HCT116 (cell line): ENCODE measurements around the gene DTX3L. TPM values are rescaled to one million over a fixed set of nuclear protein-coding genes. Genes with fewer than 3 reads are reported as not detected.

Experiments
- ATAC-seq: fragments of 200-7000 bp; cut with Tn5 transposase; 2 replicates; pipeline ENCODE4 v1.9.1; 2020; ENCODE audit warnings: mild to moderate bottlenecking, moderate library complexity
- BruUV-seq: library from RNA; stranded (reverse); fragments of 400-500 nt; replicated peaks from 2 replicates; lab custom pipeline; 2021; lab: Mats Ljungman, UMichigan
- CTCF ChIA-PET: fragments of 300-600 bp; sonication (Branson Sonifier 250); formaldehyde crosslinking; loops from one replicate; lab custom pipeline; 2021; ENCODE audit warnings: antibody characterized with exemption; lab: Charles Lee
- POLR2A ChIA-PET: fragments of 300-600, 350-600 bp; sonication (Branson Sonifier 250); formaldehyde crosslinking; loops from one replicate; lab custom pipeline; 2021; ENCODE audit warnings: antibody characterized with exemption; lab: Charles Lee
- RAD21 ChIA-PET, 2 experiments: fragments of 300-600 bp; sonication (Branson Sonifier 250); formaldehyde crosslinking; loops; one replicate each; lab custom pipeline; 2023; ENCODE audit warnings: low total read pairs in 2 of 2; ENCODE audit not compliant: uncharacterized antibody in 2 of 2, unreplicated experiment in 2 of 2, low non-redundant PET in 1 of 2; lab: Charles Lee
- DNase-seq: peaks from one replicate; pipeline ENCODE4 v3.0.0-alpha.2; 2010; ENCODE audit warnings: low read depth, low spot score
- H2AFZ ChIP-seq: fragments of 200-600 bp; shearing (Covaris generic), sonication (generic); 2 replicates; pipeline ENCODE4 v1.6.1; 2017; ENCODE audit warnings: low read depth, mixed run types, mixed read lengths, antibody characterized with exemption, low read length; ENCODE audit not compliant: poor library complexity, severe bottlenecking
- H3K27ac ChIP-seq: 2 replicates; pipeline ENCODE4 v1.5.1; 2012; ENCODE audit warnings: low read depth, low read length
- H3K27me3 ChIP-seq: fragments of 200-600 bp; sonication (generic); 2 replicates; pipeline ENCODE4 v1.6.1; 2016; ENCODE audit warnings: mixed run types, low read length, mixed read lengths; ENCODE audit not compliant: insufficient read depth
- H3K36me3 ChIP-seq, 2 experiments: fragments of 200-500 bp in 1 of 2; fragments of 200-600 bp in 1 of 2; sonication (Bioruptor generic) in 1 of 2; sonication (generic) in 1 of 2; 2 replicates each; pipeline versions ENCODE4 v1.5.1 to v1.6.1; 2014 to 2016; ENCODE audit warnings: low read length in 2 of 2, inconsistent platforms in 1 of 2, mixed read lengths in 1 of 2, mixed run types in 1 of 2; ENCODE audit not compliant: insufficient read depth in 2 of 2, control insufficient read depth in 1 of 2
- H3K4me1 ChIP-seq, 2 experiments: fragments of 200-600 bp in 1 of 2; sonication (generic) in 1 of 2; 2 replicates each; pipeline versions ENCODE4 v1.5.1 to v1.6.1; 2012 to 2017; ENCODE audit warnings: low read length in 2 of 2, inconsistent platforms in 1 of 2, mild to moderate bottlenecking in 1 of 2, mixed read lengths in 1 of 2, mixed run types in 1 of 2, moderate library complexity in 1 of 2; ENCODE audit not compliant: insufficient read depth in 2 of 2, control insufficient read depth in 1 of 2
- H3K4me2 ChIP-seq: fragments of 200-600 bp; sonication (generic); 2 replicates; pipeline ENCODE4 v1.6.1; 2017; ENCODE audit warnings: mixed run types, low read length, mixed read lengths
- H3K4me3 ChIP-seq, 2 experiments: fragments of 200-600 bp in 1 of 2; sonication (generic) in 1 of 2; replicated peaks in 1 of 2; 2 replicates each; pipeline ENCODE4 v1.5.1; 2011 to 2016; ENCODE audit warnings: low read length in 2 of 2, control low read depth in 1 of 2, low read depth in 1 of 2, mild to moderate bottlenecking in 1 of 2, mixed read lengths in 1 of 2, mixed run types in 1 of 2
- H3K79me2 ChIP-seq: fragments of 200-600 bp; sonication (generic); 2 replicates; pipeline ENCODE4 v1.6.1; 2017; ENCODE audit warnings: mild to moderate bottlenecking, mixed run types, low read length, moderate library complexity, mixed read lengths; ENCODE audit not compliant: insufficient read depth
- H3K9ac ChIP-seq: fragments of 200-600 bp; sonication (generic); 2 replicates; pipeline ENCODE4 v1.6.1; 2016; ENCODE audit warnings: low read length, mixed read lengths
- H3K9me2 ChIP-seq: fragments of 200-600 bp; sonication (generic), shearing (Covaris generic); 2 replicates; pipeline ENCODE4 v1.6.1; 2017; ENCODE audit warnings: mixed run types, mild to moderate bottlenecking, moderate library complexity; ENCODE audit not compliant: insufficient read depth
- H3K9me3 ChIP-seq, 2 experiments: fragments of 200-500 bp in 1 of 2; fragments of 200-600 bp in 1 of 2; sonication (Bioruptor generic) in 1 of 2; sonication (generic) in 1 of 2; 2 replicates each; pipeline ENCODE4 v1.6.1; 2014 to 2017; ENCODE audit warnings: low read length in 2 of 2, mixed read lengths in 2 of 2, inconsistent platforms in 1 of 2, low read depth in 1 of 2, mild to moderate bottlenecking in 1 of 2, mixed run types in 1 of 2, moderate library complexity in 1 of 2; ENCODE audit not compliant: control insufficient read depth in 1 of 2, insufficient read depth in 1 of 2
- H4K20me1 ChIP-seq: fragments of 200-600 bp; sonication (generic), shearing (Covaris generic); 2 replicates; pipeline ENCODE4 v1.6.1; 2017; ENCODE audit warnings: mixed run types, mild to moderate bottlenecking, moderate library complexity; ENCODE audit not compliant: insufficient read depth
- ATF3 ChIP-seq: IDR thresholded peaks from 2 replicates; pipeline ENCODE4 v1.6.1; 2012
- CBX3 ChIP-seq: IDR thresholded peaks from 2 replicates; pipeline ENCODE4 v1.6.1; 2012; ENCODE audit warnings: low read depth
- CEBPB ChIP-seq: IDR thresholded peaks from 2 replicates; pipeline ENCODE4 v1.6.1; 2012; ENCODE audit warnings: low read depth
- EGR1 ChIP-seq: IDR thresholded peaks from 2 replicates; pipeline ENCODE4 v1.6.1; 2012; ENCODE audit warnings: low read depth
- ELF1 ChIP-seq: IDR thresholded peaks from 2 replicates; pipeline ENCODE4 v1.6.1; 2012; ENCODE audit warnings: low read depth, borderline replicate concordance
- EZH2 ChIP-seq: fragments of 200-600 bp; sonication (generic); IDR thresholded peaks from 2 replicates; pipeline ENCODE4 v1.6.1; 2017; ENCODE audit warnings: antibody characterized with exemption, mixed run types
- EZH2phosphoT487 ChIP-seq: fragments of 200-600 bp; IDR thresholded peaks from 2 replicates; pipeline ENCODE4 v1.6.1; 2018; ENCODE audit warnings: antibody characterized with exemption, borderline replicate concordance
- FOSL1 ChIP-seq: IDR thresholded peaks from 2 replicates; pipeline ENCODE4 v1.6.1; 2012; ENCODE audit warnings: low read depth
- JUND ChIP-seq: IDR thresholded peaks from 2 replicates; pipeline ENCODE4 v1.6.1; 2012
- POLR2A ChIP-seq: IDR thresholded peaks from 2 replicates; pipeline ENCODE4 v1.7.0; 2011; ENCODE audit warnings: borderline replicate concordance; ENCODE audit not compliant: insufficient read depth, insufficient read length; ENCODE audit errors: extremely low read depth
- RAD21 ChIP-seq: IDR thresholded peaks from 2 replicates; pipeline ENCODE4 v1.6.1; 2012; ENCODE audit warnings: low read depth, mild to moderate bottlenecking
- SIN3A ChIP-seq: IDR thresholded peaks from 2 replicates; pipeline ENCODE4 v1.6.1; 2012; ENCODE audit warnings: low read depth
- SP1 ChIP-seq: IDR thresholded peaks from 2 replicates; pipeline ENCODE4 v1.6.1; 2012; ENCODE audit warnings: low read depth
- YY1 ChIP-seq: IDR thresholded peaks from 2 replicates; pipeline ENCODE4 v1.6.1; 2011; ENCODE audit warnings: low read length, low read depth, moderate library complexity, mild to moderate bottlenecking; ENCODE audit not compliant: insufficient replicate concordance; ENCODE audit errors: extremely low read depth
- ZFX ChIP-seq: fragments of 450-650 bp; IDR thresholded peaks from 2 replicates; pipeline ENCODE4 v1.6.1; 2017
- intact Hi-C: fragments of 100-400 bp; cut with micrococcal nuclease; formaldehyde crosslinking; loops from 2 replicates; pipeline ENCODE4 v1.10.0; 2022
- total RNA-seq: library from RNA; stranded (reverse); gene quantifications from one replicate; pipeline ENCODE4 v1.2.1, GENCODE V29; 2021; ENCODE audit not compliant: unreplicated experiment
- TF ChIP-seq, protein P1 (sequence below), 3 experiments: fragments of 200-600 bp in 1 of 3; sonication (generic) in 1 of 3; IDR thresholded peaks in 2 of 3; conservative IDR thresholded peaks in 1 of 3; 2 replicates each; pipeline ENCODE4 v1.5.1; 2012 to 2017; ENCODE audit warnings: low read depth in 2 of 3, low read length in 2 of 3, antibody characterized with exemption in 1 of 3, borderline replicate concordance in 1 of 3, control low read depth in 1 of 3, mild to moderate bottlenecking in 1 of 3, mixed read lengths in 1 of 3, mixed run types in 1 of 3, moderate library complexity in 1 of 3; ENCODE audit not compliant: insufficient read depth in 1 of 3
- TF ChIP-seq, protein P2 (sequence below): IDR thresholded peaks from 2 replicates; pipeline ENCODE4 v1.6.1; 2012

DTX3L gene
- total RNA-seq, 1 experiment from 2014 or later, result 13.1 TPM

- Histone ChIP-seq H3K9me2 (no peaks in the 10 kb centered on the region), H3K36me3 (no peaks in the 10 kb centered on the region), H3K27me3 (no peaks in the 10 kb centered on the region), H4K20me1 (no peaks in the 10 kb centered on the region), H2AFZ (peak overlapping the region; percentile 57), H3K79me2 (no peaks in the 10 kb centered on the region), H3K27ac (peak overlapping the region; percentile 39; the same call in 1 of the 2 replicates), H3K9me3 (no peaks in the 10 kb centered on the region), H3K9ac (peak overlapping the region; percentile 12; the same call in 1 of the 2 replicates), H3K4me3 (no peak overlapping the region), H3K4me1 (peaks cover 16 to 19% of the 10 kb centered on the region in 2 experiments), H3K4me2 (peak overlapping the region; percentile 64)
- CTCF ChIA-PET, result no interaction called here
- TF ChIP-seq EZH2phosphoT487 (no peak), JUND (peak; percentile 78), SIN3A (no peak), POLR2A (no peak), EZH2 (no peak), CBX3 (peak; percentile 84), YY1 (no peak), ELF1 (no peak), SP1 (peak; percentile 56), ATF3 (no peak), EGR1 (no peak), CEBPB (no peak), FOSL1 (peak; percentile 61), ZFX (no peak), RAD21 (no peak)
- TF ChIP-seq, protein P1, sequence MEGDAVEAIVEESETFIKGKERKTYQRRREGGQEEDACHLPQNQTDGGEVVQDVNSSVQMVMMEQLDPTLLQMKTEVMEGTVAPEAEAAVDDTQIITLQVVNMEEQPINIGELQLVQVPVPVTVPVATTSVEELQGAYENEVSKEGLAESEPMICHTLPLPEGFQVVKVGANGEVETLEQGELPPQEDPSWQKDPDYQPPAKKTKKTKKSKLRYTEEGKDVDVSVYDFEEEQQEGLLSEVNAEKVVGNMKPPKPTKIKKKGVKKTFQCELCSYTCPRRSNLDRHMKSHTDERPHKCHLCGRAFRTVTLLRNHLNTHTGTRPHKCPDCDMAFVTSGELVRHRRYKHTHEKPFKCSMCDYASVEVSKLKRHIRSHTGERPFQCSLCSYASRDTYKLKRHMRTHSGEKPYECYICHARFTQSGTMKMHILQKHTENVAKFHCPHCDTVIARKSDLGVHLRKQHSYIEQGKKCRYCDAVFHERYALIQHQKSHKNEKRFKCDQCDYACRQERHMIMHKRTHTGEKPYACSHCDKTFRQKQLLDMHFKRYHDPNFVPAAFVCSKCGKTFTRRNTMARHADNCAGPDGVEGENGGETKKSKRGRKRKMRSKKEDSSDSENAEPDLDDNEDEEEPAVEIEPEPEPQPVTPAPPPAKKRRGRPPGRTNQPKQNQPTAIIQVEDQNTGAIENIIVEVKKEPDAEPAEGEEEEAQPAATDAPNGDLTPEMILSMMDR (IDR thresholded peaks at IDR 0.05 in 2 of 3, conservative IDR thresholded peaks at IDR 0.05 in 1 of 3; ENCODE audit: borderline replicate concordance in 1 of 3, insufficient read depth in 1 of 3, low read depth in 2 of 3, low read length in 2 of 3), result no peak
- TF ChIP-seq, protein P2, sequence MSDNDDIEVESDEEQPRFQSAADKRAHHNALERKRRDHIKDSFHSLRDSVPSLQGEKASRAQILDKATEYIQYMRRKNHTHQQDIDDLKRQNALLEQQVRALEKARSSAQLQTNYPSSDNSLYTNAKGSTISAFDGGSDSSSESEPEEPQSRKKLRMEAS, result peak; percentile 46
- RAD21 ChIA-PET, result no interaction called here
- intact Hi-C loops, result no loop called here
- BruUV-seq, result no TSS peak
- ATAC-seq (peak; percentile 90), DNase-seq (no peak)
- POLR2A ChIA-PET, result no interaction called here
These were observed 8.8 kb downstream of the DTX3L start for GRCh38 chr3:122572940-122573412.
